Measurements from ENCODE around the gene LUC7L2.

- no peak for TF ChIP-seq POLR2AphosphoS5 (IDR thresholded peaks at IDR 0.05)
- TF ChIP-seq POLR2A (IDR thresholded peaks at IDR 0.05) = no peak
- TF ChIP-seq, protein P1, sequence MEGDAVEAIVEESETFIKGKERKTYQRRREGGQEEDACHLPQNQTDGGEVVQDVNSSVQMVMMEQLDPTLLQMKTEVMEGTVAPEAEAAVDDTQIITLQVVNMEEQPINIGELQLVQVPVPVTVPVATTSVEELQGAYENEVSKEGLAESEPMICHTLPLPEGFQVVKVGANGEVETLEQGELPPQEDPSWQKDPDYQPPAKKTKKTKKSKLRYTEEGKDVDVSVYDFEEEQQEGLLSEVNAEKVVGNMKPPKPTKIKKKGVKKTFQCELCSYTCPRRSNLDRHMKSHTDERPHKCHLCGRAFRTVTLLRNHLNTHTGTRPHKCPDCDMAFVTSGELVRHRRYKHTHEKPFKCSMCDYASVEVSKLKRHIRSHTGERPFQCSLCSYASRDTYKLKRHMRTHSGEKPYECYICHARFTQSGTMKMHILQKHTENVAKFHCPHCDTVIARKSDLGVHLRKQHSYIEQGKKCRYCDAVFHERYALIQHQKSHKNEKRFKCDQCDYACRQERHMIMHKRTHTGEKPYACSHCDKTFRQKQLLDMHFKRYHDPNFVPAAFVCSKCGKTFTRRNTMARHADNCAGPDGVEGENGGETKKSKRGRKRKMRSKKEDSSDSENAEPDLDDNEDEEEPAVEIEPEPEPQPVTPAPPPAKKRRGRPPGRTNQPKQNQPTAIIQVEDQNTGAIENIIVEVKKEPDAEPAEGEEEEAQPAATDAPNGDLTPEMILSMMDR (IDR thresholded peaks at IDR 0.05) = no peak
Measured at GRCh38 chr7:139403601-139404000, 43.9 kb downstream of the LUC7L2 start.
